CMK (cell line): ENCODE results near the gene CTRL.
"Not testable (repeated sequence)": the region's sequence is repeated elsewhere in the genome, so short reads cannot be mapped to it uniquely, and the experiment has no call there.

Experiments
- DNase-seq: peaks from one replicate; pipeline ENCODE4 v3.0.0-alpha.2; 2010; ENCODE audit warnings: low read depth

CTRL gene

DNA sequence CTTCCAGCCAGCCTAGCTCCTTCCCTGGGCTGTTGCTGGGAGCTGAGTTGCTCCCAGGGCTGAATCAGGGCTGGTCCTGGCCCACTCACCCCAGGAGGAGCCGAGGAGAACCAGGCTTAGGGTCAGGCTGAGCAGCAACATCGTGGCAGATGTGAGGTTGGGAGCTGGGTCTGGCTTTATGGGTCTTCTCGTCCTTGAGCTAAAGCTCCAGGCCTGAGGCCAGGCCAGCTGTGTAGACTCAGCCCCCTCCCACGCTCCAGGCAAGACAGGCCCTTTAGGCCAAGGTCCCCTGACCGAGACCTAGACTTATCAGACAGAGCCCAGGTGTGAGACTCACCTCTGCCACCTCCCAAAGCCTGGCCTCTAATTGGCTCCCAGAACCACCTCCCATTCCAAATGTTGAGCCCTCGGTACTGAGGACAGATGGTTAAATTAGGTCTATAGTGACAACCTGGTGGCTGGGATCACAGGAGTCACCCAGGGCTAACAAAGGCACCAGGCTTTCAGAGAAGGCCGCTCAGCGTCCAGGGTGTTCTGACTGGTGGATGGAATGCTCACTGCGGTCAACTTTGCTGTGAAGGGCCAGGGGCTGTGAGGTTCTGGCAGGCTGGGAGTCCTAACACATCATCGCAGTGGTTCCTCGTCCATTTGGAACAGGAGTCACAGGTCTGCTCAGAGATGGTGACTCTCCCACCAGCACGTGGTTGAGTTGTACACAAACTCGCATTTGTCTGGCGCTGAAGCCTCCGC lies at the start of gene CTRL:
Gene CTRL, minus strand, starts transcription at position 151 of the 750 bp plus-strand sequence. Its CDS starts 10 bp downstream, at position 141.
- DNase-seq = no peak

DNA sequence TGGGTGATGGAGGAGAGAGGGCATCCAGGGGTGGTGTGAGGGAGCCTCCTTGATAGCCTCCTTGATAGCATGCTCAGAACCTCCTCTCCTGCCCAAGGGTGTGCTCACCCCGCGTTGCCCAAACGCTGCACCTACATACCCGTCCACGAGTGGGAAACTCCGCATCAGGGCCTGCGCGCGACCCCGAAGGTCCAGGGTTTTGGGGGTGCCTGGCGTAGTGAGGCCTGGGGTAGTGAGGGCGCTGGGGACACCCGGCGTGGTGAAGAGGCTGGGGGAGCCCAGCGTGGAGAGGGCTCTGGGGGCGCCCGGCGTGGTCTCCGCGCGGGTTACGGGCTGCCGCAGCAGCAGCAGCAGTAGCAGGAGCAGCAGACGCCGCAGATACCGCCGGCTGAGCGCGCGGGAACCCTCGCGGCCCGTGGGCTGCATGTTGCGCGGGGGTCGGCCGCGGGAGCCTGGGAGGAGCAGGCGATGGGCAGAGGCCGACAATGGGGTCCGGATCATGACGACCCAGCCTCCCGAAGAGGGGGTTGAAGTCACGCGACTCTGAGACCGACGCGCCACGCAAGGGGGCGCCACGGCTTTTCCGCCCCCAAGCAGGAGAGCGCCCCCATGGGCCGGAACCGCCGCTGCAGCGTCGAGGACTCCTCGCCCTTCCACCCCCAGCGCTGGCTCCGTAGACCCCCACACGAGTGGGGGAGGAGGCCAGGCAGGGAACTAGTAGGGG lies 48.5 kb upstream of the CTRL start, which contains the start of gene DPEP3:
Gene DPEP3, minus strand, starts transcription at position 545 of the 724 bp plus-strand sequence. Its CDS starts 119 bp downstream, at position 426.
- no peak for DNase-seq

DNA sequence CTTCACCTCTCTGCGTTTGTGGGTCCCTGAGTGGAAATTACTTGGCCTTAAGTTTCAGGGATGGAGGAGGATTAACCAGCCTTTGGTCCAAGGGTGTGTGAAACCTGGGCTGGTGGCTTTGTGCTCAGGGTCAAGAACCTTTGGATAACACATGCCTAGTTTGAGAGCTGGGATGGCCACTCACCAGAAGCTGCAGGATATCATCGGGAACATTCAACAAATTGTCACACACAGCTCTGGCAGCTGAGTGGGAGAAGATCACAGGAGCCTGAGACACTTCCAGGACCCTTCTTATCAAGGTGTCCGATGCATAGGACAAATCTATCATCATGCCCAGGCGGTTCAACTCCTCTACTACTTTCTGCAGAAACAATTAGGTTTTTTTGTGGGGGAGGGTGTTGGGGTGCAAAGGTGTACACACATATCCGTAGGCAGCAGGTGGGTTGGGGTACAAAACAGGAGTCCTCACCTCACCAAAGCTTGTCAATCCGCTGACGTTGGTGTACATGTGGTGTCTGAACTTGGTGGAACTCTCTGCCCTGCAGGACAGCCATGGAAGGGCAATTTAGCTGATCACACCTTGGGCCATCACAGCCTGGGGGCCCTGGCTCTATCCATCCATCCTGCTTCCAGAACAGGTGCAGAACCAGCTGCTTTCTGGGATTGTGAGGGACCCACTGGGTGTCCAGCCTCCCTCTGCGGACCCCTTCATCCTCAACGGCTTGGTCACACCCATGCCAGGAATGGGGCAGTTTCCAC lies 46.0 kb upstream of the CTRL start:
- no peak for DNase-seq

- DNase-seq = no peak
These were observed 45.3 kb upstream of the CTRL start for GRCh38 chr16:67977005-67977404.

DNA sequence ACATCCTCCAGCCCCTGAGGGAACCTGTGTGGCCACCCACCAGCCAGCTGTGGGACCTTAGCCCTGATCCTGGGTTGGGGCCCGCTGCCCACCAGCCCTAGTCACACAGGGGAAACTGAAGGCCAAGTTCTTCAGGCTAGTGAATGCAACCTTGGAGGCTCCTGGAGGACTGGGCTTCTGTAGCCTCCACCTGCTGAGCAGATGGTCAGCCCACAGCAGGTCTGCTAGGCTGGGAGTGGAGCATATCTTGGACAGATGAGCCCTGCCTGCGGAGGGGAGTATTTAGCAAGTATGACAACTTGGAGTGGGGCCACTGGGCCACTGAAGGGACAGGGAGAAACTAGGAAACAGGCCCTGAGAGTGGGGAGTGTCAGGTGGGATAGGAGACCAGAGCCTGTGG lies 44.5 kb upstream of the CTRL start:
- no peak for DNase-seq

DNA sequence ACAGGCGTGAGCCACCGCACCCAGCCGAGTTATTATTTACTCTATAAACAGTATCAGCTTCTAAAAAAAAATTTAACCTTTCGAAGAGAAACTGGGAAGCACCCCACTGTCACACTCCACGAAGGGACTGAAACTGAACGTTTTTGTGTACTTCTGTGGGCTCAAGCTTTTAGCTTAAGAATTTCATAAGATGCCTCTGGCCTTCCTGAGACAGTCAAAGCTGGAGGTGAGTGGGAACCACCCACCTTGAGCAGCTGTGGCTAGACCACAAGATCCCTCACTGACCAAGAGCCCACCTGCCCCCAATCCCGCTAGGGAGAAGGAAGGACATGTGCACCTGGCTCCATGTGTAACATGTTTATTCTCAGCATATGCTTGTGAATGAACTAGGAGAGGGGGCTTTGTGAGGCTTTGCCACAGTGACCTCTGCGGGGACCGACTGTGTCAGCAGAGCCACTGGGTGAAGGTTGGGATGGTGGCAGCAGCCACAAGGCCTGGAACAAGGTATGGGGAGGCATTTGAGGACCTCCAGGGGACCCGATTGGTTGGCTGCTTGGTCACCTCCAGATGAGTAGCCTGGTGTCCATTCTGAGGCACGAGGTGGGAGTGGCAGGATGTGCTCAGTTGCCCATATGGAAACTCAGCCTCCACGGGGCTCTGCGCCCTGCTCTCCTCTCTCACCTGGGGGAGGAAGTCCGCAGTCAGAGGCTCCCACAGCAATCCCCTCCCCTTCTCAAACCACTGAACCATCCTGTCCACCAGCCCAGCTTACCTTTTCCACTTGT lies 43.9 kb upstream of the CTRL start:
- DNase-seq = no peak

- DNase-seq = not testable (repeated sequence)
These were observed 40.6 kb upstream of the CTRL start for GRCh38 chr16:67972285-67972684.

DNA sequence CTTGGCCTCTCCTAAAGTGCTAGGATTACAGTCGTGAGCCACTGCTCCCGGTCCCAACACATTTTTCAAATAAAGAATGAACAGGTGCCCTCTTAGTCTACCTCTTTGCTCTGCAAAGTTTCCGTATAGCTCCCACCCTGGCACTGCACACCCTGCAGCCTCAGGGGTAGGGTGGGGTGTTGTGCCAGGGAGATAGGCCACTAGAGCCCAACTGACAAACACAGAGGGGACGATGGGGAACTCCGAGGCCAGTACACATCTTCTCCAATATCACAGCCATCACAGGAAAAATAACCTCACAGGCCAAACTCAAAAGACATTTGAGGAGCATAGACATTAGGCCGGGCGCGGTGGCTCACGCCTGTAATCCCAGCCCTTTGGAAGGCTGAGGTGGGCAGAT lies 39.4 kb upstream of the CTRL start:
- DNase-seq = no peak

GRCh38 chr16:67969254-67970039 lies 37.8 kb upstream of the CTRL start:
- DNase-seq = no peak

DNA sequence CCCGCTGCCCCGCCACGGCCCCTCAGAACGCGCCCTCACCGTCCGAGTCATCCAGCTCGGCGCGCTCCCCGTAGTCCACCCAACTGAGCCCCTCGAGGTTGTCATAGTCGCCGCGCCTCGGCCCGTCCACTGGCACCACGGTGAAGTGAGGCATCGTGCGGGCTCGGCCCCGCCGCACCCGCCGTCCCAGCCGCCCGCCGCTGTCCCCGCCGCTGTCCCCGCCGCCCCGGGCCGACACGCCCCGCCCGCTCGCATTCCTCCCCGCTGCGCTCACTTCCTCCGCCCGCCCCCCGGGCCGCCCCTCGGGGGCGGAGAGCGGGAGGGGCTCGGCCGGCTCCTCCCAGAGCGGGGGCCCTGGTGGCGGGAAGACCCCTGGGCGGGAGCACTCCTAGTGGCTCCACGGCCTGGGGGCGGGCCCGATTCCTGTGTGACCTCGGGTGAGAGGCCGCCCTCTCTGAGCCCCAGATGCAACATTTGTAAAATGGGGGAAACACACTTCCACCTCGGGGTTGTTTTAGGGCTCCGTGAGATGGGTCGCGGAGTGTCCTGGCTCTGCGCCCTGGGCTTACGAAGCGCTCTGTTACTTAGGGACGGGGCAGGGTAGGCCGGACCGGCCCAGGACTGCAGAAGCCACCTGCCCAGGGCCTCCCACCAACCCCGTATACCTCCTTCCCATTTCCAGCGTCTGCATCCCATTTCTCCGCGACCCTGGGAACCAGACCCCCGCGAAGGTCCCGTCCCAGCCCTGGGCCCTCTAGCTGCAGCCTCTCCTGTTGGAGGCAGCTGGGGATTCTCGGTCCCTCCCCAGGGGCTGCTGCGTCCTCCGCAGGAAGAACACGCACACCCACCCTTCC lies 37.0 kb upstream of the CTRL start, which contains the start of gene SLC12A4:
Gene SLC12A4, minus strand, starts transcription at position 238 of the 854 bp plus-strand sequence. Its CDS starts 84 bp downstream, at position 154.
- DNase-seq = peak; percentile 66

GRCh38 chr16:67967958-67968399 lies 36.3 kb upstream of the CTRL start:
- DNase-seq = no peak

DNA sequence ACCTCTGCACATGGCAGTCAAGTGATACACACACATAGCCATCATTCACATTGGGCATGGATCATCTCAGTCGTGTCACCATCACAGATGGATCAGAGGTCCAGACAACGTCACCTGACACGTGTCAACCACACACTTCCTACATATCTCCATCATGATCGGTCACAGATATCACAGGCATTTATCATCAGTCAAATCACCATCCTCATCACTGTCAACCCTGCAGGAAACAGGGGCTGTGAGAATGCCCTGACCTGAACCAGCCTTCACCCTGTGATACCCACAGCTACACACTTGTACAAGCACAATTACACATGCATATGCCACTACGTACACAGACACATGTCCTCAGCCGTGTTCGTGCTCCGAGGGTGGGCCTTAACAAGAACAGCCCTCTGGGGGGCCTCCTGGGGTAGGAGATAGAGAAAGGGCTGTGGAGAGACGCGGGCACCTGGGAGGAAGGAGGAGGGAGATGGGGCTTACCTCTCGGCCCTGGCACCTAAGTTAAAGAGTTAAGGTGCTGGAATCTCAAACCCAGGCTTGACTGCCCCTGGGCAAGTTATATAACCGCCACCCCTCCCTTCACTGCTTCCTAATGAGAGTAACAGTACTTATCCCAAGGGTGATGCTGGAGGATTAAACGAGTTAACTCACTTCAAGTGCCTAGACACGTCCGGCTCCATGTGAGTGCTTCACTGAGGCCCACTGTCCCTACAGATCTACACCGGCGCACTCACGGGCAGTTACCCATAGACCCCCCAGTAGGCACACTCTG lies 35.7 kb upstream of the CTRL start:
- DNase-seq = no peak

DNA sequence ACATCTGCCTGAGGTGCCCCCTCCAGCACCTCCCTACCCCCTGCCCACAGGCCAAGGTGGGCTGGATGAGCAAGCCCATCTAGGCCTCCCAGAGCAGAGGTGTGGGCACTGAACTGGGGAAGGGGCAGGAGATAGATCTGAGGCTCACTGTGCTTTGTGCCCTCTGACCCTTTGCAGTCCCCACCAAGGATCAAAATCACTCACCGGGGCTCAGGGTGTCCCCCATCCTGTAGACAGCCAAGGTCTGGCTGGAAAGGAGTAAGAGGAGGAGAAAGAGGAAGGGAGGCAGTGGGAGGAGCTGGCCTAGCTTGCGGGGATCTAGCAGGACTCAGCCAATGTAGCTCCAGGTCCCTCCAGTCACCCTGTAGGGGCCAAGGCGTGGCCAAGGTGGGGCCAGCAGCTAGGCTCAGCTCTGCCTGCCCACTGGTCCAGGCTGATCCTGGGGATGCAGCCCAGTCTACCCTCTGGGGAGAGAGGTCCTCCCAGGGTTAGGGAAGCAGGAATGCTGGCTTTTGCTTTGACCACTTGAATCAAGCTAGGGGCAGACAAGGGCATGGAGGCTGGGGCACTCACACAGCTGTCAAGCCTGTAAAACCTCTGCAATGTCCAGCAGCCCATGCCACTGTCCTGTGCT lies 35.0 kb upstream of the CTRL start:
- DNase-seq = no peak

DNA sequence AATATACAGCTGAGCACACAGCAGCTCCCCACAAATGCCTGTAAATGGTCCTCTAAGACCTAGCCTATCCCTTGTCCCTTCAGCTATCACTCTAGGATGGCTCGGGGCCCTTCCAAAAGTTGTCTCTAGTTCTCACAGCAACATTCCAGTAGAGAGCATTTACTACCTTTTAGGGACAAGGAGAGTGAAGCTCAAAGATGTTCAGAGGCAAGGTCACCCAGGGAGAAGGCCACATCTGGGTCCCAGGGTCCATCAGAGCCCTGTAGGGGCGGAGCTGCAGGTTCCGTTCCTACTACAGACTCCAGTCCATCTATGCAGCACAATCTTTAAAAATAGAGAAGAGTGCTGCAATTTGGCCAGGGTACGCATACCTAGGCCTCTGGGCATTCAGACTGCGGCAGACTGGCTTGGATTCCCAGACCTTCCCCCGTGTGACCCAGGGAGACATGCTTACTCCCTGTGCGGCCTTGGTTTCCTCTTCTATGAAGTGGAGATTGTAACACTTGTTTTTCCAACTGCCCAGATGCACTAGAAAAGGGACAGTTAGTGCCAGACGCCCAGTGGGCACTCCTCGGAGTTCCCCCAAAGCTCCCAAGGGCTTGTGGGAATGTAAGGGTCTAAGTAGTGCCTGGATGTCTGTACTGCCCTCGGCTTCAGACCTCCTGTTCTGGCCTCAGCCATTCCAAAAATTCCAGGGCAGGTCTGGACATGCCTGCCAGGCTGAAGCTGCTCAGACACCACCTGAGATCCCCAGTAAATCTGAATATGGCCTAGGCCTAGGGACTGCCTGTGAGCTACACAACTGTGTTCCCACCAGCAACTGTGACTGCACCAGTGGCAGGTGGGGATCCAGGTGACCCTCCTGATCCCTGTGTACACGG lies 34.2 kb upstream of the CTRL start:
- no peak for DNase-seq

DNA sequence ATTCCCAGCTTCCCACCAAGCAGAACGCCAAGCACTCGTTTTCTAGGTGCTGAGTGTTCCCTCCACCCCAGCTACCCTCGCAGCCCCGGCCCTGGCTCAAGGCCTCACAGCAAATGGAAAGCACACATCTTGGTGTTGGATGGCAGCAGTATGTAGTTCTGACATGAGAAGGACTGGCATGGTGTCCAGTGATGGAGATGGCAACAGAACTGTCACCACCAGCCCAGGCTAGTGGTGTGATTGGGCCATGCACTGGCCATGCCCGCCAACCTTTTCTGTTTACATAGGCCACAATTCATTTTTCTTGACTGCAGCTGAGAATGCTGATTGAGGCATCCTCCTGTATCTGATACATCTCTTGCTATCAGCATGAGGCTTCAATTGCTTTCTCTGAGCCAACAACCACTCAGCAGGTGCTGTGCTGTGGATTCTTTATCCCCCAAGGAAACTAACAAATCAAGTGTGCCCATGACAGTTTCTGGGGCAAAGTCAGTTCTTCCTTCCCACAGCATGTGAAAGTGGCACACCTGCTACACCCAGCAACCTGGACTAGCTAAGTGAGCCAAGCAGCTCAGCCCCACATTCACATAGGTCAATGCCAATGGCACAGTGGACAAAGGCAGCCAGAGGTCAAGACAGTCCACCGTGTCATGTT lies 32.9 kb upstream of the CTRL start:
- no peak for DNase-seq

DNA sequence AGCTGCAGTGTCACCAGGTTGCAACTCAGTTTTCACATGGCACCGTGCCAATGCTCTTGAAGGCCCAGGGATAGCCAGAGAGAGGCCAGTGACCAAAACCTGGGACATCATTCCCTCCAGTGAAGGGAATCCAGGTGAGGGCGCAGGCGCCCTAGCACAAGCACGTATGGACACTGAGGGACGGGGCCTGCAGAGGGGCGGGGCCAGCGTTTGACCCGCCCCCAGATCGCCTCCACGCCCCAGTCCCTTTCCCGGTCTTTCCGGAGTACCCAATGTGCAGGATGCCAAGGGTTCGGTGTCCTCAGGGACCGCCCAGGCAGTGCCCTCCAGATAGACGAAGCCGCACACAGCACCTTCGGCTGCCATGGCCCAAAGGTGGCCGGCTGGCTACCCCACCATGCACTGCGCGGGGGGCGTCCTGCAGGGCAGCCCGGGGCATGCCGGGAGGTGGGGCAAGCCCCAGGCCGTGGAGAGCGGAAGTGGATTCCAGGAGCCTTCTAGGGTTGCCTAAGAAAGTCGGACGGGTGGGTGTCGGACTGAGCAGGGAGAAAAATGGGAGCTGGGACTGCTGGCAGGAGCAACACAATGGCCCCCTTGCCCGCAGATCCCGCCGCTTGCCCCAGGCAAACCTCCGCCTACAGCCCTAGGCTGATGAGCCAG lies 32.1 kb upstream of the CTRL start:
- no peak for DNase-seq

DNA sequence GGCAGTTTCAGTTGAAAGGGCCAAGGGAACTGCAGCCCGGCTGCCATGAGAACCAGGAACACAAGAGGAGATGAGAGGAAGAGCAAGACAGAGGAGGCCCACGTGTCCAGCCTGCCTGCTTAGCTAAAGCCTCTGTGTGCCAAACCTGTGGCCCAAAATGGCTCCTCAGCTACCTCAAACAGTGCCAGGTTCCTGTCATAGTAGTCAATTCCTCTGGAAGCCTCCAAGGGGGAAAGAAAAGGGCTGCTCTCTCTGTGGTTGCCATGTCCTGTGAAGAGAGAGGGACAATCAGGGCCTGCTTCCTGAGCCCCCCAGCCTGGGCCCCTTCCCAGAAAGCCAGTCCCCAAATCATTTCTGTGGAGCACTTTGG lies 31.6 kb upstream of the CTRL start:
- DNase-seq = no peak
